ENCODE data around the gene PELO.

GRCh38 chr5:52784737-52785136 is 3.0 kb upstream of the PELO start:
- TF ChIP-seq CTCF (IDR thresholded peaks at IDR 0.05): no peak
- no peak for TF ChIP-seq EP300 (IDR thresholded peaks at IDR 0.05)
- no peak for TF ChIP-seq GATA3 (IDR thresholded peaks at IDR 0.05; ENCODE audit: borderline replicate concordance)
